HepG2 (cell line): Measurements from ENCODE around the gene TLR9.

Source experiments
- HOXA7 ChIP-seq: sonication (generic); formaldehyde crosslinking; IDR thresholded peaks from 2 replicates; pipeline ENCODE4 v1.8.1; 2022; ENCODE audit warnings: mild to moderate bottlenecking, missing genetic modification reagents, moderate library complexity
- JDP2 ChIP-seq: sonication (generic); formaldehyde crosslinking; IDR thresholded peaks from 2 replicates; pipeline ENCODE4 v1.8.1; 2022; ENCODE audit warnings: missing genetic modification reagents, borderline replicate concordance
- KAT2B ChIP-seq: fragments of 150-350 bp; IDR thresholded peaks from 2 replicates; pipeline ENCODE4 v1.6.1; 2014; ENCODE audit warnings: low read depth, low read length, borderline replicate concordance
- MEIS1 ChIP-seq: sonication (generic); formaldehyde crosslinking; IDR thresholded peaks from 2 replicates; pipeline ENCODE4 v1.9.0; 2021; ENCODE audit warnings: mild to moderate bottlenecking, missing genetic modification reagents, moderate library complexity, borderline replicate concordance
- MYC ChIP-seq: sonication (generic); formaldehyde crosslinking; IDR thresholded peaks from 2 replicates; pipeline ENCODE4 v1.9.0; 2021; ENCODE audit warnings: missing genetic modification reagents, borderline replicate concordance
- PAX8 ChIP-seq: sonication (generic); formaldehyde crosslinking; IDR thresholded peaks from 2 replicates; pipeline ENCODE4 v1.8.0; 2022; ENCODE audit warnings: mild to moderate bottlenecking, missing genetic modification reagents, borderline replicate concordance
- RAD21 ChIP-seq: fragments of 450-650 bp; formaldehyde crosslinking; IDR thresholded peaks from 2 replicates; pipeline ENCODE4 v1.5.0; 2020; ENCODE audit warnings: mild to moderate bottlenecking
- RAD51 ChIP-seq: fragments of 450-650 bp; IDR thresholded peaks from 2 replicates; pipeline ENCODE4 v1.6.1; 2016; ENCODE audit warnings: borderline replicate concordance
- SP1 ChIP-seq, 2 experiments: fragments of 450-650 bp in 1 of 2; sonication (generic) in 1 of 2; formaldehyde crosslinking in 1 of 2; IDR thresholded peaks; 2 replicates each; pipeline versions ENCODE4 v1.4.0 to v1.6.1; 2016 to 2020; ENCODE audit warnings: missing genetic modification reagents in 1 of 2
- TF ChIP-seq, protein P1 (sequence below): sonication (generic); formaldehyde crosslinking; IDR thresholded peaks from 2 replicates; pipeline ENCODE4 v1.5.0; 2020; ENCODE audit warnings: mild to moderate bottlenecking, missing genetic modification reagents, moderate library complexity

DNA sequence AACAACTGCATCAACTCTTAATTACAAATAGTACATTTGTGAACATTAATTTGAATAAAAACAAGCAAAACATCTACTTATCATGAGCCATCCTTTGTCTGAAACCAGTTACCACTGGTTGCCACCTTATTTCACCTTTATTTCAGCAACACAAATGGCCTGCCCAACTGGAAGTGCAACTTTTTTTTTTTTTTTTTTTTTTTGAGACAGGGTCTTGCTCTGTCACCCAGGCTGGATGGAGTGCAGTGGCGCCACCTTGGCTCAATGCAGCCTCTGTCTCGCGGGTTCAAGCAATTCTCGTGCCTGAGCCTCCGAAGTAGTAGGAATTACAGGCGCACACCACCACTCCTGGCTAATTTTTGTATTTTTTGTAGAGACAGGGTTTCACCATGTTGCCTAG lies 39.9 kb upstream of the TLR9 start:
- TF ChIP-seq RAD21 (CRISPR knock-in tag) (no peak), SP1 (IDR thresholded peaks at IDR 0.05) (no peak), SP1 (CRISPR knock-in tag; IDR thresholded peaks at IDR 0.05) (no peak), PAX8 (CRISPR knock-in tag) (no peak), MEIS1 (CRISPR knock-in tag) (no peak), JDP2 (CRISPR knock-in tag) (no peak), HOXA7 (CRISPR knock-in tag) (no peak), RAD51 (no peak), KAT2B (no peak), MYC (CRISPR knock-in tag) (no peak)
- TF ChIP-seq, protein P1, sequence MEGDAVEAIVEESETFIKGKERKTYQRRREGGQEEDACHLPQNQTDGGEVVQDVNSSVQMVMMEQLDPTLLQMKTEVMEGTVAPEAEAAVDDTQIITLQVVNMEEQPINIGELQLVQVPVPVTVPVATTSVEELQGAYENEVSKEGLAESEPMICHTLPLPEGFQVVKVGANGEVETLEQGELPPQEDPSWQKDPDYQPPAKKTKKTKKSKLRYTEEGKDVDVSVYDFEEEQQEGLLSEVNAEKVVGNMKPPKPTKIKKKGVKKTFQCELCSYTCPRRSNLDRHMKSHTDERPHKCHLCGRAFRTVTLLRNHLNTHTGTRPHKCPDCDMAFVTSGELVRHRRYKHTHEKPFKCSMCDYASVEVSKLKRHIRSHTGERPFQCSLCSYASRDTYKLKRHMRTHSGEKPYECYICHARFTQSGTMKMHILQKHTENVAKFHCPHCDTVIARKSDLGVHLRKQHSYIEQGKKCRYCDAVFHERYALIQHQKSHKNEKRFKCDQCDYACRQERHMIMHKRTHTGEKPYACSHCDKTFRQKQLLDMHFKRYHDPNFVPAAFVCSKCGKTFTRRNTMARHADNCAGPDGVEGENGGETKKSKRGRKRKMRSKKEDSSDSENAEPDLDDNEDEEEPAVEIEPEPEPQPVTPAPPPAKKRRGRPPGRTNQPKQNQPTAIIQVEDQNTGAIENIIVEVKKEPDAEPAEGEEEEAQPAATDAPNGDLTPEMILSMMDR (CRISPR knock-in tag), result no peak
